K562 (cell line): ENCODE results near the gene RAB13. TPM values are rescaled to one million over a fixed set of nuclear protein-coding genes. Genes with fewer than 3 reads are reported as not detected.
A peak's percentile ranks its signal among the peaks of the same experiment; 100 is the strongest.

ENCODE experiments used
- ARID1B ChIP-seq: fragments of 450-650 bp; IDR thresholded peaks from 2 replicates; pipeline ENCODE4 v1.6.1; 2016; ENCODE audit warnings: antibody characterized with exemption, mild to moderate bottlenecking, inconsistent platforms
- CREBBP ChIP-seq: IDR thresholded peaks from one replicate; pipeline ENCODE4 v1.6.1; 2012; ENCODE audit warnings: low read depth, mild to moderate bottlenecking, control low read depth, inconsistent platforms, low read length
- CTBP1 ChIP-seq: fragments of 450-650 bp; IDR thresholded peaks from 2 replicates; pipeline ENCODE4 v1.6.1; 2016; ENCODE audit warnings: borderline replicate concordance
- ETV5 ChIP-seq: sonication (generic); formaldehyde crosslinking; IDR thresholded peaks from 2 replicates; pipeline ENCODE4 v1.4.0; 2020; ENCODE audit warnings: low read depth, mild to moderate bottlenecking, missing genetic modification reagents
- HMGXB4 ChIP-seq: sonication (generic); formaldehyde crosslinking; IDR thresholded peaks from 2 replicates; pipeline ENCODE4 v1.8.1; 2023; ENCODE audit warnings: mild to moderate bottlenecking, missing genetic modification reagents
- HNRNPL ChIP-seq: fragments of 200-400 bp; formaldehyde crosslinking; IDR thresholded peaks from 2 replicates; pipeline ENCODE4 v1.6.1; 2017; ENCODE audit warnings: low read depth, mild to moderate bottlenecking, low read length
- MYBL2 ChIP-seq, 2 experiments: fragments of 450-650 bp in 1 of 2; sonication (generic) in 1 of 2; formaldehyde crosslinking in 1 of 2; IDR thresholded peaks; 2 replicates each; pipeline versions ENCODE4 v1.6.1 to v1.8.1; 2017 to 2022; ENCODE audit warnings: borderline replicate concordance in 1 of 2, inconsistent platforms in 1 of 2, low read depth in 1 of 2, mild to moderate bottlenecking in 1 of 2, missing genetic modification reagents in 1 of 2, moderate library complexity in 1 of 2
- NFIX ChIP-seq: fragments of 250-450 bp; sonication (Bioruptor Pico); IDR thresholded peaks from 2 replicates; pipeline ENCODE4 v1.4.0; 2020; ENCODE audit warnings: low read depth, mild to moderate bottlenecking, moderate library complexity
- NFYB ChIP-seq: IDR thresholded peaks from 2 replicates; pipeline ENCODE4 v1.6.1; 2011; ENCODE audit warnings: mild to moderate bottlenecking, moderate library complexity; ENCODE audit not compliant: insufficient read length; ENCODE audit errors: extremely low read depth
- POLR3G ChIP-seq: IDR thresholded peaks from 2 replicates; pipeline ENCODE4 v1.6.1; 2011; ENCODE audit not compliant: insufficient read length, insufficient replicate concordance; ENCODE audit errors: extremely low read depth
- PTTG1 ChIP-seq: fragments of 450-650 bp; IDR thresholded peaks from 2 replicates; pipeline ENCODE4 v1.6.1; 2016; ENCODE audit warnings: low read depth, mild to moderate bottlenecking, missing genetic modification characterization, missing compliant biosample characterization
- RBM22 ChIP-seq: fragments of 200-400 bp; formaldehyde crosslinking; IDR thresholded peaks from 2 replicates; pipeline ENCODE4 v1.6.1; 2018; ENCODE audit warnings: low read length, low read depth; ENCODE audit not compliant: poor library complexity, severe bottlenecking
- STAT5A ChIP-seq: IDR thresholded peaks from 2 replicates; pipeline ENCODE4 v1.6.1; 2012; ENCODE audit warnings: low read length, inconsistent platforms, borderline replicate concordance
- TAF1 ChIP-seq: IDR thresholded peaks from 2 replicates; pipeline ENCODE4 v1.6.1; 2011; ENCODE audit warnings: mild to moderate bottlenecking, low read length, moderate library complexity; ENCODE audit not compliant: insufficient read depth, control insufficient read depth, severe bottlenecking; ENCODE audit errors: extremely low read depth
- TAL1 ChIP-seq: fragments of 450-650 bp; IDR thresholded peaks from 2 replicates; pipeline ENCODE4 v1.6.1; 2016; ENCODE audit warnings: mild to moderate bottlenecking
- TEAD4 ChIP-seq, 2 experiments: sonication (generic) in 1 of 2; formaldehyde crosslinking in 1 of 2; IDR thresholded peaks; 2 replicates each; pipeline versions ENCODE4 v1.6.1 to v1.8.0; 2012 to 2022; ENCODE audit warnings: borderline replicate concordance in 1 of 2, inconsistent platforms in 1 of 2, low read length in 1 of 2, mild to moderate bottlenecking in 1 of 2, missing genetic modification reagents in 1 of 2
- ZNF12 ChIP-seq: sonication (generic); formaldehyde crosslinking; IDR thresholded peaks from 2 replicates; pipeline ENCODE4 v1.4.0; 2020; ENCODE audit warnings: mild to moderate bottlenecking, missing genetic modification reagents
- ZNF436 ChIP-seq: fragments of 250-450, 450-650 bp; sonication (Bioruptor Pico); formaldehyde crosslinking; IDR thresholded peaks from 2 replicates; pipeline ENCODE4 v1.7.0; 2020; ENCODE audit warnings: mild to moderate bottlenecking
- ZNF740 ChIP-seq, 3 experiments: fragments of 200-800 bp in 1 of 3; sonication (Bioruptor generic) in 1 of 3; sonication (generic) in 1 of 3; formaldehyde crosslinking in 1 of 3; IDR thresholded peaks; 2 replicates each; pipeline versions ENCODE4 v1.6.1 to v1.8.0; 2016 to 2022; ENCODE audit warnings: mild to moderate bottlenecking in 2 of 3, missing compliant biosample characterization in 2 of 3, missing genetic modification characterization in 2 of 3, missing genetic modification reagents in 1 of 3
- polyA plus RNA-seq, 8 experiments: library from polyadenylated mRNA; depleted of rRNA in 4 of 8; stranded (reverse) in 5 of 8; unstranded in 3 of 8; fragments of >200 nt; fragmentation: Nextera tagmentation in 2 of 8; fragmentation: Illumina TruSeq in 1 of 8; extraction: Ambion mirVana in 2 of 8; extraction: Trizol in 1 of 8; gene quantifications; 2 replicates each; pipeline versions ENCODE4 v1.2.1 to v1.2.3, GENCODE V29; 2011 to 2014; ENCODE audit warnings: inconsistent platforms in 1 of 8, missing spikeins in 1 of 8
- total RNA-seq, 7 experiments: library from RNA; depleted of rRNA in 6 of 7; stranded (reverse); fragments of >200 nt in 6 of 7; fragmentation: Illumina TruSeq in 2 of 7; extraction: Trizol in 2 of 7; gene quantifications; 2 replicates each; pipeline versions ENCODE4 v1.2.1 to v1.2.3, GENCODE V29; 2011 to 2021; ENCODE audit warnings: low replicate concordance in 1 of 7
- TF ChIP-seq, protein P1 (sequence below): IDR thresholded peaks from 3 replicates; pipeline ENCODE4 v1.6.1; 2011; ENCODE audit warnings: borderline replicate concordance, mild to moderate bottlenecking; ENCODE audit not compliant: insufficient read length, insufficient read depth
- TF ChIP-seq, protein P2 (sequence below): sonication (generic); formaldehyde crosslinking; IDR thresholded peaks from 2 replicates; pipeline ENCODE4 v1.8.0; 2022; ENCODE audit warnings: mild to moderate bottlenecking, missing genetic modification reagents, borderline replicate concordance

The RAB13 gene
- total and polyA plus RNA-seq, 9 of the 15 experiments (the other 6 are each of a cell fraction or from before 2014, with no cell fraction given), result 22.3 to 100 (median 39.8) TPM

DNA sequence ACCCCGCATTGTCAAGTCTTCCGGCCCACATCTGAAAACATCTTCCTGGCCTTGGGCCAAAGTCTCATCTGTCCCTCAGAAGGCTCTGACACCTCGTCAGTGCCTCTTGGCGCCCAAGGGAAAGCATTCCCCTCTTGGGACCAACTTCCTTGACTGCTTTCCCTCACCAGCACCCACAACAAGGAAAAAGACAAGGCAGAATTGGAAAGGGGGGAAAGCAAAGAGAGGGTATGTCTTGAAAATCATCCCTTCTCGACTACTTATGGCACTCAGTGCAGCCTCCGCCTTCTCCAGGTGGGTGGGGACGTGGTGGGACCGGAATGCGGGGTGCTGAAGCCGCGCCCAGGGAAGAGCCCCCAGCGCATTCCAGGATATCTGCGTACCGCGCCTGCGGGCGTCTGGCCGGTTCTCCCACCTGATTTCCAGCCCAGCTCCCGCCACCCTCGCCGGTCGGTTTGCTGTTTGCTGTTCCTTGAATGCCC lies 22.2 kb downstream of the RAB13 start (continued):
- TF ChIP-seq, protein P1, sequence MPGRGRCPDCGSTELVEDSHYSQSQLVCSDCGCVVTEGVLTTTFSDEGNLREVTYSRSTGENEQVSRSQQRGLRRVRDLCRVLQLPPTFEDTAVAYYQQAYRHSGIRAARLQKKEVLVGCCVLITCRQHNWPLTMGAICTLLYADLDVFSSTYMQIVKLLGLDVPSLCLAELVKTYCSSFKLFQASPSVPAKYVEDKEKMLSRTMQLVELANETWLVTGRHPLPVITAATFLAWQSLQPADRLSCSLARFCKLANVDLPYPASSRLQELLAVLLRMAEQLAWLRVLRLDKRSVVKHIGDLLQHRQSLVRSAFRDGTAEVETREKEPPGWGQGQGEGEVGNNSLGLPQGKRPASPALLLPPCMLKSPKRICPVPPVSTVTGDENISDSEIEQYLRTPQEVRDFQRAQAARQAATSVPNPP, result no peak
- TF ChIP-seq TAL1 (no peak), ARID1B (peak; percentile 6; the same call in 1 of the 2 replicates), TEAD4 (IDR thresholded peaks at IDR 0.05; ENCODE audit: low read length) (0 out of 2 replicates have a peak, but pooled peaks have one; percentile 42), TEAD4 (CRISPR knock-in tag; IDR thresholded peaks at IDR 0.05; ENCODE audit: borderline replicate concordance) (no peak), ETV5 (CRISPR knock-in tag) (no peak), MYBL2 (IDR thresholded peaks at IDR 0.05; ENCODE audit: low read depth) (no peak), MYBL2 (CRISPR knock-in tag; IDR thresholded peaks at IDR 0.05; ENCODE audit: borderline replicate concordance) (no peak), CREBBP (no peak), HMGXB4 (CRISPR knock-in tag) (no peak), ZNF436 (CRISPR knock-in tag) (no peak), RBM22 (no peak), STAT5A (no peak), POLR3G (no peak), NFYB (no peak), TAF1 (no peak), ZNF740 (CRISPR knock-in tag; IDR thresholded peaks at IDR 0.05) (no peak), ZNF740 (tag; IDR thresholded peaks at IDR 0.05) (no peak), ZNF12 (no peak), PTTG1 (no peak), NFIX (CRISPR knock-in tag) (peak; percentile 56; the same call in 1 of the 2 replicates), CTBP1 (peak; percentile 52; the same call in 1 of the 2 replicates), HNRNPL (no peak)
- TF ChIP-seq, protein P2, sequence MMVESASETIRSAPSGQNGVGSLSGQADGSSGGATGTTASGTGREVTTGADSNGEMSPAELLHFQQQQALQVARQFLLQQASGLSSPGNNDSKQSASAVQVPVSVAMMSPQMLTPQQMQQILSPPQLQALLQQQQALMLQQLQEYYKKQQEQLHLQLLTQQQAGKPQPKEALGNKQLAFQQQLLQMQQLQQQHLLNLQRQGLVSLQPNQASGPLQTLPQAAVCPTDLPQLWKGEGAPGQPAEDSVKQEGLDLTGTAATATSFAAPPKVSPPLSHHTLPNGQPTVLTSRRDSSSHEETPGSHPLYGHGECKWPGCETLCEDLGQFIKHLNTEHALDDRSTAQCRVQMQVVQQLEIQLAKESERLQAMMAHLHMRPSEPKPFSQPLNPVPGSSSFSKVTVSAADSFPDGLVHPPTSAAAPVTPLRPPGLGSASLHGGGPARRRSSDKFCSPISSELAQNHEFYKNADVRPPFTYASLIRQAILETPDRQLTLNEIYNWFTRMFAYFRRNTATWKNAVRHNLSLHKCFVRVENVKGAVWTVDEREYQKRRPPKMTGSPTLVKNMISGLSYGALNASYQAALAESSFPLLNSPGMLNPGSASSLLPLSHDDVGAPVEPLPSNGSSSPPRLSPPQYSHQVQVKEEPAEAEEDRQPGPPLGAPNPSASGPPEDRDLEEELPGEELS (CRISPR knock-in tag), result no peak
